Hepatocyte (in vitro differentiated cells): ENCODE results near the gene RASGRP3. TPM values are rescaled to one million over a fixed set of nuclear protein-coding genes. Genes with fewer than 3 reads are reported as not detected.

ENCODE experiments used
- DNase-seq: peaks from one replicate; pipeline ENCODE4 v3.0.0-alpha.2; 2016; ENCODE audit warnings: low spot score
- H2AFZ ChIP-seq: fragments of 200-600 bp; sonication (generic); 2 replicates; pipeline ENCODE4 v1.6.0; 2016; ENCODE audit warnings: antibody characterized with exemption, mild to moderate bottlenecking
- H3K27ac ChIP-seq: fragments of 200-600 bp; sonication (generic); 2 replicates; pipeline ENCODE4 v1.5.1; 2016; ENCODE audit warnings: mild to moderate bottlenecking
- H3K27me3 ChIP-seq: fragments of 200-600 bp; sonication (generic); 2 replicates; pipeline ENCODE4 v1.6.1; 2016
- H3K36me3 ChIP-seq: fragments of 200-600 bp; sonication (generic); replicated peaks from 2 replicates; pipeline ENCODE4 v1.5.1; 2016; ENCODE audit warnings: low read depth; ENCODE audit not compliant: insufficient read depth
- H3K4me1 ChIP-seq: fragments of 200-600 bp; sonication (generic); 2 replicates; pipeline ENCODE4 v1.5.1; 2016; ENCODE audit warnings: mild to moderate bottlenecking, moderate library complexity; ENCODE audit not compliant: insufficient read depth
- H3K4me2 ChIP-seq: fragments of 200-600 bp; sonication (generic); 2 replicates; pipeline ENCODE4 v1.6.0; 2016
- H3K4me3 ChIP-seq: fragments of 200-600 bp; sonication (generic); 2 replicates; pipeline ENCODE4 v1.5.1; 2016; ENCODE audit warnings: mild to moderate bottlenecking
- H3K79me2 ChIP-seq: fragments of 200-600 bp; sonication (generic); 2 replicates; pipeline ENCODE4 v1.6.0; 2017; ENCODE audit warnings: mild to moderate bottlenecking
- H3K9me2 ChIP-seq: fragments of 200-600 bp; sonication (generic); replicated peaks from 2 replicates; pipeline ENCODE4 v1.6.0; 2017; ENCODE audit warnings: mild to moderate bottlenecking; ENCODE audit not compliant: insufficient read depth
- H3K9me3 ChIP-seq: fragments of 200-600 bp; sonication (generic); 2 replicates; pipeline ENCODE4 v1.5.1; 2016; ENCODE audit warnings: low read depth, mild to moderate bottlenecking
- H4K20me1 ChIP-seq: fragments of 200-600 bp; sonication (generic); 2 replicates; pipeline ENCODE4 v1.6.0; 2016; ENCODE audit warnings: mild to moderate bottlenecking; ENCODE audit not compliant: insufficient read depth, poor library complexity, severe bottlenecking
- EZH2 ChIP-seq: fragments of 200-600 bp; sonication (generic); IDR thresholded peaks from 2 replicates; pipeline ENCODE4 v1.6.1; 2016; ENCODE audit warnings: antibody characterized with exemption, mild to moderate bottlenecking, borderline replicate concordance
- EZH2phosphoT487 ChIP-seq: fragments of 200-600 bp; sonication (generic); IDR thresholded peaks from one replicate; pipeline ENCODE4 v1.6.1; 2018; ENCODE audit warnings: antibody characterized with exemption, mild to moderate bottlenecking, low read depth, moderate library complexity; ENCODE audit not compliant: unreplicated experiment, severe bottlenecking
- WGBS: methylation state at CpG from one replicate; pipeline ENCODE4 v1.1.6; 2016; ENCODE audit warnings: low lambda C conversion rate; ENCODE audit errors: missing lambda C conversion rate; 5-methylcytosine and 5-hydroxymethylcytosine counted together
- polyA plus RNA-seq: library from polyadenylated mRNA; unstranded; fragments of >200 nt; fragmentation: Nextera tagmentation; extraction: Ambion mirVana; gene quantifications from 2 replicates; pipeline ENCODE4 v1.2.1, GENCODE V29; 2016
- total RNA-seq: library from RNA; depleted of rRNA; stranded (reverse); fragments of >200 nt; gene quantifications from 2 replicates; pipeline ENCODE4 v1.2.3, GENCODE V29; 2014
- TF ChIP-seq, protein P1 (sequence below): fragments of 200-600 bp; sonication (generic); IDR thresholded peaks from 2 replicates; pipeline ENCODE4 v1.5.1; 2016; ENCODE audit warnings: antibody characterized with exemption, mild to moderate bottlenecking; ENCODE audit not compliant: poor library complexity

RASGRP3 gene
- total and polyA plus RNA-seq, 2 experiments from 2014 or later = 1.7 to 8.6 TPM

DNA sequence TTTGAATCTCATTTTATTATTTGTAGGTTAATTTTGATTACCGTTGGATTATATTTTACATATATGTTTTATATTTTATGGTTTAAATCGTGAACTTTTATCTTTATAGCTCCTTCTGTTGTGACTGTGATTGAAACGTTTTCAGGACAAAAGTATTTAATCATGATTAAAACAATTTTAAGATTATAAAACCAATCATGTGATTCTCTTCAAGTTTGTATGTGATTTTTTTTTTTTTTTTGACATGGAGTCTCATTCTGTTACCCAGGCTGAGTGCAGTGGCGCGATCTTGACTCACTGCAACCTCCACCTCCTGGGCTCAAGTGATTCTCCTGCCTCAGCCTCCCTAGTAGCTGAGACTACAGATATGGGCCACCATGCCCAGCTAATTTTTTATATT, 7.2 kb upstream of the RASGRP3 start:
- 92% methylated on average over 5 of the region's 5 CpGs for WGBS

DNA sequence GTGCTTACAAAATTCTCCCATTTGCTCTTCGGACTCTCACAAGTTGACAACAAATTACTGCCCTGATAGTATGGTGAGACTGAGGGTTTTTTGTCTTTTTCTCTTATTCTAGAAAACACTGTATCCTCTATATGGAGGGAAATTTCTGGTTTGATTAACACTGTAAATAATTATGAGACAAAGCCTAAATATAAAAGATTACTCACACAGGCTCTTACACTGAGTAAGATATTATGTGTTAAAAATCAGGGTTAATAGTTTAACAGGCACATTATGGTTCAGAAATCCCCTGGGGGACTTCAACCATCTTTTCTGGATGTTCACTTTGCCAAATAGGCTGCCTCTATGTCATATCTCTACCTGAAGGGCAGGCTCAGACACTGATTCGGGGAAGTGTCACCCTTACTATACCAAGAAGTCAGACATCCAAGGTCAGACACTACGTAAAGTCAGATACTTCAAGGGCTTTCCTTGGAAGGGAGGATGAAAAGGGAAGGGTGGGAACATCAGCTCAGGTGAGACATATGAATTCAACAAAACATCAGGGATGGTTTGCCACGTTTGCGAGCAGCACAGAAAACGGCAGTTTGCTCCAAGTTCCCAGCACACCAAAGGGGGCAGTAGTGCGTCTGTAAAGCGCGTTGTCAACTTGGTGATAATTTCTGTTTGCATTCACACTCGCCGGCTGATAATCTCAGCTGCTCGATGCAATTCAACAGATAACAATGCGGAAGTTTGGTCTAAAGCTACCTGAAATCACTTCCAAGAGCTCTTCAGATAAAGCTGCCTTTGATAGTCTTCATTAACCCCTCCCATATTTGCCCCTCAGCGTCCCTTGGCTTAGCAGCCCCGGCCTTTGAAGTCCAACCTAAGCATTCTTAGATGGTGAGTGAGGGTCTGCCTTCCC, 972 bp upstream of the RASGRP3 start:
- peak; percentile 92 for DNase-seq
- Histone ChIP-seq H3K27me3 (peaks cover 7% of the 10 kb centered on the region), H3K79me2 (no peaks in the 10 kb centered on the region), H3K4me1 (peaks cover 13% of the 10 kb centered on the region), H3K9me2 (no peaks in the 10 kb centered on the region), H3K36me3 (no peaks in the 10 kb centered on the region), H2AFZ (peak overlapping the region; percentile 63), H4K20me1 (no peaks in the 10 kb centered on the region), H3K27ac (peak overlapping the region; percentile 95), H3K4me2 (peak overlapping the region; percentile 81), H3K4me3 (peak overlapping the region; percentile 35), H3K9me3 (no peaks in the 10 kb centered on the region)
- no peak for TF ChIP-seq EZH2
- TF ChIP-seq, protein P1, sequence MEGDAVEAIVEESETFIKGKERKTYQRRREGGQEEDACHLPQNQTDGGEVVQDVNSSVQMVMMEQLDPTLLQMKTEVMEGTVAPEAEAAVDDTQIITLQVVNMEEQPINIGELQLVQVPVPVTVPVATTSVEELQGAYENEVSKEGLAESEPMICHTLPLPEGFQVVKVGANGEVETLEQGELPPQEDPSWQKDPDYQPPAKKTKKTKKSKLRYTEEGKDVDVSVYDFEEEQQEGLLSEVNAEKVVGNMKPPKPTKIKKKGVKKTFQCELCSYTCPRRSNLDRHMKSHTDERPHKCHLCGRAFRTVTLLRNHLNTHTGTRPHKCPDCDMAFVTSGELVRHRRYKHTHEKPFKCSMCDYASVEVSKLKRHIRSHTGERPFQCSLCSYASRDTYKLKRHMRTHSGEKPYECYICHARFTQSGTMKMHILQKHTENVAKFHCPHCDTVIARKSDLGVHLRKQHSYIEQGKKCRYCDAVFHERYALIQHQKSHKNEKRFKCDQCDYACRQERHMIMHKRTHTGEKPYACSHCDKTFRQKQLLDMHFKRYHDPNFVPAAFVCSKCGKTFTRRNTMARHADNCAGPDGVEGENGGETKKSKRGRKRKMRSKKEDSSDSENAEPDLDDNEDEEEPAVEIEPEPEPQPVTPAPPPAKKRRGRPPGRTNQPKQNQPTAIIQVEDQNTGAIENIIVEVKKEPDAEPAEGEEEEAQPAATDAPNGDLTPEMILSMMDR = peak; percentile 76
- WGBS = 13% methylated on average over 15 of the region's 15 CpGs

More for the DNA sequence above, 7.2 kb upstream of the RASGRP3 start:
- no peaks in the 10 kb centered on the region for H3K79me2 ChIP-seq
- no peaks in the 10 kb centered on the region for H3K9me2 ChIP-seq
- no peak overlapping the region for H2AFZ ChIP-seq
- no peaks in the 10 kb centered on the region for H3K9me3 ChIP-seq
- no peaks in the 10 kb centered on the region for H3K4me1 ChIP-seq
- no peaks in the 10 kb centered on the region for H3K36me3 ChIP-seq
- DNase-seq = no peak
- no peaks in the 10 kb centered on the region for H4K20me1 ChIP-seq
- no peak overlapping the region for H3K4me3 ChIP-seq
- no peak overlapping the region for H3K4me2 ChIP-seq
- no peak for TF ChIP-seq EZH2phosphoT487
- TF ChIP-seq, protein P1 = no peak
- TF ChIP-seq EZH2 = no peak
- no peak overlapping the region for H3K27ac ChIP-seq
- no peaks in the 10 kb centered on the region for H3K27me3 ChIP-seq

DNA sequence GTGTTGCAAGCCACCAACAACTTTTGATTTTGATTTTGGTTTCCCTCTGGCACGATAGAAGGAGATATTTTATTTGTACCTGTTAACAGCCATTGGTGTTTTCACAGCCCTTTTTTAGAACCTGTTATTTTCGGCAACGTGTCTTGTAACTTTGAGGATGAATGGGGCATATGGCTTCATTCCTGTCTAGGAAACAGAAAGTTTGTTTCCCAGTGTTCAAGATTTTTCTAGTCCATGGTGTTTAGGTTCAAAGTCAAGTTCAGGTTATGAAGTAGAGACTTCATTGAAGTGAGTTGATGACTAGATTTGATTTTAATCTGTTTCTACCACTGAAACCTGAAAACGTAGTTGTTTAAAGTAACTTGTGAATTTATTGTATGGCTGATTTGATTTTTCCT, 343 bp downstream of the RASGRP3 start:
- DNase-seq = no peak
- Histone ChIP-seq H3K4me1 (peaks cover 13% of the 10 kb centered on the region), H3K4me3 (peak overlapping the region; percentile 3), H3K27ac (peak overlapping the region; percentile 95), H3K9me2 (no peaks in the 10 kb centered on the region), H3K9me3 (no peaks in the 10 kb centered on the region), H3K27me3 (peaks cover 7% of the 10 kb centered on the region), H4K20me1 (no peaks in the 10 kb centered on the region), H2AFZ (no peak overlapping the region), H3K4me2 (peak overlapping the region; percentile 81), H3K79me2 (no peaks in the 10 kb centered on the region), H3K36me3 (no peaks in the 10 kb centered on the region)
- TF ChIP-seq, protein P1 = no peak
- TF ChIP-seq EZH2phosphoT487 (no peak), EZH2 (no peak)
- WGBS = 57% methylated on average over 4 of the region's 4 CpGs
